Stimulated activated memory B cell treated with anti-CD40 and anti-IgM and Interleukin-4, amounts not matched to agents 10 μg/mL and 1 μg/mL and 100 μg/mL, for 72 hours (primary cell): Measurements from ENCODE around the gene ABCA3.

ENCODE experiments used
- ATAC-seq: fragments of 150-1000 bp; cut with Tn5 transposase; 2 replicates; pipeline ENCODE4 v1.10.0; 2021
- H3K27ac Mint-ChIP-seq: one replicate; pipeline ENCODE4 v1.8.0; 2022; ENCODE audit warnings: mild to moderate bottlenecking, mixed read lengths
- H3K27me3 Mint-ChIP-seq: one replicate; pipeline ENCODE4 v1.8.0; 2022; ENCODE audit warnings: mixed read lengths
- H3K36me3 Mint-ChIP-seq: one replicate; pipeline ENCODE4 v1.8.0; 2022; ENCODE audit warnings: mixed read lengths
- H3K4me1 Mint-ChIP-seq: one replicate; pipeline ENCODE4 v1.8.0; 2022; ENCODE audit warnings: mixed read lengths
- H3K4me3 Mint-ChIP-seq: one replicate; pipeline ENCODE4 v1.8.0; 2022; ENCODE audit warnings: mild to moderate bottlenecking, moderate library complexity, mixed read lengths
- H3K9me3 Mint-ChIP-seq: one replicate; pipeline ENCODE4 v1.8.0; 2022; ENCODE audit warnings: mixed read lengths

The ABCA3 gene

DNA sequence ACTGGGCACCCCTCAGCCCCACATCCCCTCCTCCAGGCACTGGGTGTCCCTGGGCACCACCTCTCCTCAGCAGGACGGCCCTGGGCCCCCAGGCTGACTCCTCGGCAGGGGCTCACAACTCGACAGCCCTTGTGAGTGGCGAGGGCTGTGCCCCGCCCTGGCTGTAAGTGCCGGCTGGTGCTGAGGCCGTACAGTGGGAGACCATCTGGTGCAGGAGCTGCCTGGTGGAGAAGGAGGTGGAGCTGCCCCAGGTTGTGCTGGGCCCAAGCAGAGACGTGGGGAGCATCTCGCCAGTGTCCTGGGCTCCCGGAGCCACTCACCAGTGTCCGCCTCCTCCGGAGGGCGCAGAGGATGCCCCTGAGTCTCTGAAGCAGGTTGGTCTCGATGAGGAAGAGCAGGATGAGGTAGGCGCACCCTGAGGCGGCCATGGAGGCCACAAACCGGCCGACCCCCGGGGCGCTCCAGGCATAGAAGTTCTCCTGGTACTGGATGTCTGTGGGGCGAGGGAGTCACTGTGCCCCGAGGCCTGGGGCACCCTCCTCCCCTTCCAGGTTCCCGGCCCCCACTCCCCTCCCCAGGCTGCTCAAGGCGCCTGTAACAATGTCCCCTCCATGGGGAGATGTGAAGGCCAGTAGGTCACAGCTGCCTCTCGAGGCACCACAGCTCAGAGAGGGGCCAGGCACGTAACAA, 57.5 kb downstream of the ABCA3 start:
- H3K36me3 Mint-ChIP-seq: peaks cover 15% of the 10 kb centered on the region

DNA sequence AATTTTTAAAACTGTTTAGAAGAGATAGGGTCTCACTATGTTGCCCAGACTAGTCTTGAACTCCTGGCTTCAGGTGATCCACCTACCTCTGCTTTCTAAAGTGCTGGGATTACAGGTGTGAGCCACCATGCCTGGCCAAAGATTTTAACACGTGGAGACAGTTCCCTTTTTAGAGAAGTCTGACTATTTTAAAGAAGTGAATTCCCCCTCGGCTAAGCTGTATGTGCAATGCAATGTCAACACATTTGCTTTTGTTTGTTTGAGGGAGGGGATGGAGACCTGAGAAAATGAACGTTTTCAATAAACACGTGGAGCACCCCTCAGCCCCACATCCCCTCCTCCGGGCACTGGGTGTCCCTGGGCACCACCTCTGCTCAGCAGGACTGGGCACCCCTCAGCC, 58.3 kb downstream of the ABCA3 start:
- Mint-ChIP-seq H3K27ac (no peak overlapping the region), H3K36me3 (peaks cover 18% of the 10 kb centered on the region)

More for the DNA sequence above, 57.5 kb downstream of the ABCA3 start:
- no peak for ATAC-seq
- Mint-ChIP-seq H3K27ac (no peak overlapping the region), H3K4me3 (no peak overlapping the region), H3K9me3 (no peaks in the 10 kb centered on the region), H3K4me1 (no peaks in the 10 kb centered on the region), H3K27me3 (no peaks in the 10 kb centered on the region)

DNA sequence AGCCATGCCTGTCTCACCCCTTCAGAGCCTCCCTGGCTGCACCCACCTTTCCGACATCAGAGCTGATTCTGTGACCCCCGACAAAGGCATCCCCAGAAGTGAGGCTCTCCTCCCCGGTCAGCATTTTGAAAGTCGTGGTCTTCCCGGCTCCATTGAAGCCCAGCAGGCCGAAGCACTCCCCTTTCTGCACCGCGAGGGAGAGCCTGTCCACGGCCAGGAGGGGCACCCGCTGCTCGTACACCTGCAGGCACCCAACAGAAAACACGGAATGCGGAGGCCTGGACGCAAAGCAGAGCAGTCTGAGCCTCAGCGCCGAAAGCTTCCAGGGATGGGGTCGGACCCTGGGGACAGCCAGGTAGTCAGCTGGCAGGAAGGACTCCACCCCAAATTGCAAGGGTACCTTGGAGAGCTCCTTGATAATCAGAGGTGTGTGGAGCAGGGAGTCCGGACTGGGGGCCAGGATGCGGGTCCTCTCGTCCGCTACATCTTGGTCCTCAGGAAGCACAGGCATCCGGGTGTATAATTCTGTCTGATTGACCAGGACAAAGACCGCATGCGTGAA, 59.5 kb downstream of the ABCA3 start:
- no peak for ATAC-seq
- H3K27ac Mint-ChIP-seq: no peak overlapping the region
- H3K36me3 Mint-ChIP-seq: peaks cover 19% of the 10 kb centered on the region

More for the DNA sequence above, 58.3 kb downstream of the ABCA3 start:
- H3K9me3 Mint-ChIP-seq: no peaks in the 10 kb centered on the region
- H3K4me3 Mint-ChIP-seq: no peak overlapping the region
- H3K4me1 Mint-ChIP-seq: no peaks in the 10 kb centered on the region
- H3K27me3 Mint-ChIP-seq: no peaks in the 10 kb centered on the region
- no peak for ATAC-seq

DNA sequence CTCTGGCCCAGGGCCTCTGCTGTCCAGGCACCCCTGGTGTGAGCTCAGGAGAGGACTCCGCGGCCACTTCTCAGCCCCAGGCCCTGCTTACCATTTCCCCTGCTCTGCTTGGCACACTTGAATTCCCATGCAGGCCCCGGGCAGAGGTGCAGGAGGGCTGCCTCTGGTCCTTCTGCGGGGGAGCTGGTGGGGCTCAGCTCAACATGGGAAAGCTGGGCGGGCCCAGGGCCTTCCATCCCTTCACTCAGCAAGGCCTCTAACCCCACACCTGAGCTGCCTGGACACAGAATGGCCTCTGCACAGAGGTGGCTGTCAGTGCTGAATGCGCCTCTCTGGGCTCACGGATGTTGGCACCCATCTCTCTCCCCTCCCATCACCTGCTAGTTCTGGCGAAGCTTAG, 60.1 kb downstream of the ABCA3 start:
- ATAC-seq: no peak
- Mint-ChIP-seq H3K4me1 (no peaks in the 10 kb centered on the region), H3K27ac (no peak overlapping the region), H3K36me3 (peaks cover 19% of the 10 kb centered on the region), H3K4me3 (no peak overlapping the region), H3K9me3 (no peaks in the 10 kb centered on the region), H3K27me3 (no peaks in the 10 kb centered on the region)

More for the DNA sequence above, 59.5 kb downstream of the ABCA3 start:
- no peak overlapping the region for H3K4me3 Mint-ChIP-seq
- H3K27me3 Mint-ChIP-seq: no peaks in the 10 kb centered on the region
- no peaks in the 10 kb centered on the region for H3K9me3 Mint-ChIP-seq
- no peaks in the 10 kb centered on the region for H3K4me1 Mint-ChIP-seq

DNA sequence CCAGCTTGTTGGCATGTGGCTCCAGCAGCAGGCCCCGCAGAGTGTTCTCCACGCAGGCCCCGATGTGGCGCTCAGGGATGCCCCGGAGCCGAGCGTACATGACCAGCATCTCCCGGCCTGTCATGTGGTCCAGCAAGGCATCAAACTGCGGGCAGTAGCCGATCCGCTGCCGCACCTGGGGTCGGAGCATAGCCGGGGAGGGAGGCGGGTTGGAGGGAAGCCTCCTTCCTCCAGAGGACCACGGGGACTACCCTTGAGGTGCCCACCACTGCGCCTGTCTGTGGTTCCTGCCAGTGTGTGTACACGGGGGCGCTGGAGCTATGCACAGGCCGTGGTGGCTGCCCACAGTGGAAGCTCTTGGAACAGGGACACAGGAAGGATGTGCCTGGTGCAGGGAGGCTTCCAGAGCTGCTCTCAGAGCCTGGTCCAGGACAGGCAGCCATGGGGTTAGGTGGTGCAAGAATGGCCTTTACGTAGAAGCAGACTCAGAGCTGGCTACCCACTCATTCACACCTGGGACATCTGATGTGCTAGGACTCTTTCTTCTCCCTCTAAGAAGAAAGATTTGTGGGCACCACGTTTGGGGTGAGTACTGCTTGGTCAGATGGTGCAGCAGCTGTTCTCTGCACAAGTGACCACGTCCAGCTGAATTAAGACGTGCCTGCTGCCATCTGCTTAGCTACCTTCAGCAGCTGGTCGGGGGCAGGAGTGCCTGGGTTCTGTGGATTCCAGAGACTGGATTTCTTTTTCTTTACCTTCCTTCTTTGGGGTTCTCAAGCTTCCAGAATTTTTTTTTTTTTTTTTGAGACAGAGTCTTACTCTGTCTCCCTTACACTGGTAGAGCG, 61.4 kb downstream of the ABCA3 start:
- no peaks in the 10 kb centered on the region for H3K9me3 Mint-ChIP-seq
- H3K4me1 Mint-ChIP-seq: no peaks in the 10 kb centered on the region
- no peak overlapping the region for H3K27ac Mint-ChIP-seq
- H3K27me3 Mint-ChIP-seq: no peaks in the 10 kb centered on the region
- no peak for ATAC-seq
- H3K4me3 Mint-ChIP-seq: no peak overlapping the region
- peaks cover 12% of the 10 kb centered on the region for H3K36me3 Mint-ChIP-seq

DNA sequence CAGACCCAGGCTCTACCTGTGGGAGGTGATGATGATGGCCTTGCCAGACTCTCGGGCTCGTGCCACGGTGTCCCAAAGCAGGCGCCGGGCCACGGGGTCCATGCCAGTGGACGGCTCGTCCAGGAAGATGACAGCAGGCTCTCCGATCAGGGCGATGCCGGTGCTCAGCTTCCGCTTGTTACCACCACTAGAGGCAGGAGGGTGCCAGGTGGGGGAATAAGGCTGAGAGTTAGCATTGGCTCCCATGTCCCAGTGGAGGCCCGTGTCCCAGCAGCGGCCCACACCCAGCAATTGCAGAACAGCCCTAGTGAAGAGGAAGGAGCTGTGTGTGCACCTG, 62.3 kb downstream of the ABCA3 start:
- Mint-ChIP-seq H3K27me3 (no peaks in the 10 kb centered on the region), H3K36me3 (peaks cover 9% of the 10 kb centered on the region), H3K4me3 (no peak overlapping the region), H3K27ac (no peak overlapping the region), H3K9me3 (no peaks in the 10 kb centered on the region), H3K4me1 (no peaks in the 10 kb centered on the region)
- ATAC-seq: no peak

DNA sequence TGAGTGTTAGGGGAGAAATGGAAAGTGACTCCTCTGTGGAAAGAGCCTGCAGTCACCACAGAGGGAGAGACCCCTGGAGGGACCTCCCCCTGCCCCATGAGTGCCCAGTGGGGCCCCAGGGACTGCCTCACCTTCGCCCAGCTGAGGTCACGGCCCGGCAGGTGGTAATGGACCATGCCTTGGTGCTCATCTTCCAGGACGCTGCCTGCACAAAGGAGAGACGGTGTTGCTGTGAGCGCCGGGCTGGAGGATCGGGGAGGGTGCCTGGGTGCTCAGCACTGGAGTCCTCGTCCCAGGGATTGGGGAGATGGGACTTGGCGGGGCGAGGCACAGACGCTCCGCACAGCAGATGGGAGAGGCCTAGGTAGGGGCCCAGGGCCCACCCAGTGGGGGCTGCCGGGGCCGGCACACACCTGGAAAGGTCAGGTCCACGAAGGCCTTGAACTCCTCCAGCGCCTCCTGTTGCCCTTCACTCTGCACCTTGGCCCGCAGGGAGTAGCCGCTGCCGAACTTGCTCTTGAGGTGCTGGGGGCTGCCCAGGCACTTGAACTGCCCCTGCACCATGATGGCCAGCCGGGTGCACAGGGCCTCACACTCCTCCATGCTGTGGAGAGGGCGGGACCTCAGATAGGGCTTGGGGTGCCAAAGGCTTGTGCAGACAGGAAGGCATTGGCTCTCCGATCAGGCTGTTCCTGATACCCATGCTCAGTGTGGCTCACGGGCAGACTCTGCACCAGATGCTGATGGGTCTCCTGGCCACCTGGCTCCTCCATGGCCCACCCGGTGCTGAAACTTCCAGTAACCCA, 62.9 kb downstream of the ABCA3 start:
- ATAC-seq: no peak
- Mint-ChIP-seq H3K27ac (no peak overlapping the region), H3K27me3 (no peaks in the 10 kb centered on the region), H3K9me3 (no peaks in the 10 kb centered on the region), H3K4me1 (peaks cover 4% of the 10 kb centered on the region), H3K36me3 (peaks cover 9% of the 10 kb centered on the region), H3K4me3 (no peak overlapping the region)

DNA sequence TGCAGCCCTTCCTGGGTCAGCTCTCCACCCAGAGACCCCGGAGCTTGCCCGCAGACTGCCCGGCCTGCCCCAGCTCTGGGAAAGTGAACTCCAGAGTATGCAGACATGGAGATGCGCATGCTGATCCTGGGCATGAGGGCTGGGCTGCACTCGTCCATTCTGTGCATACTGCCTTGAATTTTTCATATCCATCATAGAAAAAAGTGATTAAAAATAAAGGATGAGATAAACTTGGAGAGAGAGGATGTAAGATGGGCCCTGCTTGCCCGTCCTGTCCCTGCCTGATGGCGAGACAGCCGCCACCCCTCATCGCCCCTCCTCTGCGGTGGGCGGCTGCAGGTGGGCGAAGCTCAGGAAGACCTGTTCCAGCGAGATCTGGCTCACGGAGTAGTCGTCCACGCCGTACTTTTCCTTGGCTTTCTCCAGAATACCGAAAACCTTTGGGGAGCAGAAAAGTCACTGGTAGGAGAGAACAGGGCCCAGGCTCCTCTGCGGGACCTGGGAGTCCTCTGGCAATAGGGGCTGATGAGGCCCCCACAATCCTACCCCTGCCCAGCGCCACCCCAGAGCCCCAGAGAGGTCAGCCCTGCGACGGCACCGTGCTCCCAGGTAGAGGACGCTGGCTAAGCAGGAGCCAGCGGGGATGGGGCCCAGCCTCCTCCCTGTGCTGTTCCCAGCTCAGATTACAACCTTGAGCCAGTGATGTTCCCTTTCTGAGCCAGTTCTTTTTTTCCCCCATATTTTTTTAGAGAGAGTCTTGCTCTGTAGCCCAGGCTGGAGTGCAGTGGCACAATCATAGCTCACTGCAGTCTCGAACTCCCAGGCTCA, 63.9 kb downstream of the ABCA3 start:
- Mint-ChIP-seq H3K4me3 (no peak overlapping the region), H3K9me3 (no peaks in the 10 kb centered on the region), H3K27ac (no peak overlapping the region), H3K27me3 (no peaks in the 10 kb centered on the region), H3K36me3 (peaks cover 9% of the 10 kb centered on the region), H3K4me1 (peaks cover 6% of the 10 kb centered on the region)
- ATAC-seq: no peak

DNA sequence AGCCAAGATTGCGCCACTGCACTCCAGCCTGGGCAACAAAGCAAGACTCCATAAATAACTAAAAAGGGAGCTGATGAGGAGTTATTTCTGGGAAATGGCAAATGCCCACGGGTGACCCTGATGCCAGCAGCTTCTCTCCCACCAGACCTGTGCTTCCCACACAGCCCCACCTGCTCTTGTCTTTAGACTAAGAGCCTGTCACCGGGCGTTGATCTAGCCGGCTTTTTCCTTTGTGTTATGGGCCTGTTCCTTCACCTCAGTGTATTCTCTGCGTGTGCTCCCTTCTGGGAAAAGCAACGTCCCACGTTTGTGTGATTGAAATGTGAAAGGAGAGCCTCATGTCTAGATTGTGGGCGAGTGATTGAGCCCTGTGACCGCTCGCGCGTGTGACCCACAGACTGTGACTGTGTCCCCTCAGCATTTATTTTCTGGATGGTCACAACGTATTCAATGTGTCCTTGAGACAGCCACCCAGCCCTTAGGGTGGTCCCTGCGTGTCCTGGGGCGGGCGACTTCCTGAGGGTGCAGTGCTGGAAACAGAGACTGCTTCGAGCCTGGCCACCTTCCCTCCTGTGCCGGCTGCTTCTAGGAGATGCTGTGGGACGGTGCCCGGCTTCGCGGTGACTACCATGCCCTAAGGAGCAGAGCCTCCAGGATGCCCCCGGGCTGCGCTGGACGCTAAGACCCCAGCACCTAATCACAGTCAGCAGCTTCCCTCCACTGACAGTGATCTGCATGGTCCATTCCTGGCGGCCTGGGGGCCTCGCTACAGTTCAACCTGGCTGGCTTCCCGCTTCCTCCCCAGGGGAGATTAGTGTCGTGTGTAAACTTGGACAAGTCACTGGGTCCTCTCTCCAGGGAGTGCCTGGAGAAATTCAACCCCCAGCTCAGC, 64.8 kb downstream of the ABCA3 start:
- H3K27ac Mint-ChIP-seq: no peak overlapping the region
- no peak for ATAC-seq

DNA sequence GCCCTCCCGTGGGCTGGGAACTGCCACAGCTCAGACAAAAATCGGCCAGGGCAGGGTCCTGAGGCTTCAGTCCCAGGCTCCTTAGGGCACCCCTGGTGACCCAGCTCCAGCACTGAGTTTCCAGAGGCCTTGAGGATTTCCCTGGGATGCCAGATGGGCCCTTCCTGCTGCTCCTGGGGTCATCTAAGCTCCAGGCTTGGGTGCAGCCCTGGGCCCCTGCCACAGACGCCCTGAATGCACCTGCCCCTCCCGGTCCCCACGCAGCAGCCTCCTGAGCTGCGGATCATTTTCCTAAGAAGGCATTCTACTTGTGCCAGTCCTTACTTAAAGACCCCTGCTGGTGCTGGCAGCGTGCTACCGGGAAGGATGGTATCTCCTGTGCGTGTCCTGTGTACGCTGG, 66.6 kb downstream of the ABCA3 start:
- H3K27ac Mint-ChIP-seq: no peak overlapping the region
- H3K36me3 Mint-ChIP-seq: peaks cover 9% of the 10 kb centered on the region
- no peak for ATAC-seq
- H3K4me1 Mint-ChIP-seq: peaks cover 27% of the 10 kb centered on the region
- H3K27me3 Mint-ChIP-seq: no peaks in the 10 kb centered on the region
- no peaks in the 10 kb centered on the region for H3K9me3 Mint-ChIP-seq
- no peak overlapping the region for H3K4me3 Mint-ChIP-seq

More for the DNA sequence above, 64.8 kb downstream of the ABCA3 start:
- Mint-ChIP-seq H3K4me1 (peaks cover 15% of the 10 kb centered on the region), H3K36me3 (peaks cover 9% of the 10 kb centered on the region), H3K9me3 (no peaks in the 10 kb centered on the region), H3K4me3 (no peak overlapping the region), H3K27me3 (no peaks in the 10 kb centered on the region)

DNA sequence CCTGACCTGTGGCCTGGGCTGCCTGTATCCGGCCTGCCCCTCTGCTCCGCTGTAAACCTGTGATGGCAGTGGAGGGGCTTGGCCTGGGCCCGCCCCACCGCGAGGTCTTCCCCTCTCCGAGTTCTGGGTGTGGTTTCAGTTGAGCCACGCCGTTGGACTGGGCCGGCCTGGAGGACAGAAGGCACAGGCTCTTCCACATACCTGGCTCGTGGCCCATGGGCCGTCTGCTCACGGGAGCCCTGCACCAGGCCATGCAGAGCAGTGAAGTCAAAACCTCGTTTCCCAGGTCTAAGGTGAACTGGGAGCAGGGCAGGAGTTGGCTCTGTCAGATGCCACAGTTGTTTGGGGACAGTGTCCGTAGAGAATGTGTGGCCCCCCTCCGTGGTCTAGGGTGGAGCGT, 67.0 kb downstream of the ABCA3 start:
- H3K36me3 Mint-ChIP-seq: peaks cover 9% of the 10 kb centered on the region
- no peak overlapping the region for H3K27ac Mint-ChIP-seq
- H3K27me3 Mint-ChIP-seq: no peaks in the 10 kb centered on the region
- H3K4me3 Mint-ChIP-seq: no peak overlapping the region
- no peaks in the 10 kb centered on the region for H3K9me3 Mint-ChIP-seq
- H3K4me1 Mint-ChIP-seq: peaks cover 31% of the 10 kb centered on the region
- no peak for ATAC-seq

DNA sequence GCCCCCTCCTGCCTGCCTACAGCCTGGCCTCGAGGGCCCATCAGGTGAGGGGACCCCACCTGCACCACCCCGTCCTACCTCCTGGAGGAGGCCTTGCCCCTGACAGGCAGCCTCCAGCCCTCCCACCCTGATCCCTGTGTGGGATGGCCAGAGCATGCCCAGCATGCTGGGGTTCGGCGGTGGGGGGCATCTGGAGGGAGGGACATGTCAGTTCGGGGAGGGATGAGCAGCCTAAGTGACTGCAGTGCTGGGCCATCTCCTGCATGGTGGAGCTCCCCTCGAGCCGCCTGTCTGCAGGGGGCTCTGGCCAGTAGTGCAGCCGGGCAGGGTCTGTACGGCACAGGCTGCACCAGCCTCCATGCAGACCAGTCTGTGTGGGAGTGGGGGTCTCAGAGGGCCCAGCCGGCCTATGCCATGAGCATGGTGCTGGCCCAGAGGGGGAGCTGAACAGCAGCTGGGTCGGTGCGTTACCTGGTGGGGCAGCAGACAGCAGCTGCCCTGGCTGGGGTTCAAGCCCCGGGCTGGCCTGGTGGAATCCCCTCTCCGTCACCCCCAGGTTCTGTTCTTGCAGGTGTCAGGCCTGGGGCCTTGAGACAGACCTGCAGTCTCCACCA, 68.6 kb downstream of the ABCA3 start:
- Mint-ChIP-seq H3K9me3 (no peaks in the 10 kb centered on the region), H3K27ac (no peak overlapping the region), H3K27me3 (no peaks in the 10 kb centered on the region), H3K4me3 (no peak overlapping the region), H3K4me1 (peaks cover 37% of the 10 kb centered on the region), H3K36me3 (peaks cover 5% of the 10 kb centered on the region)
- no peak for ATAC-seq

DNA sequence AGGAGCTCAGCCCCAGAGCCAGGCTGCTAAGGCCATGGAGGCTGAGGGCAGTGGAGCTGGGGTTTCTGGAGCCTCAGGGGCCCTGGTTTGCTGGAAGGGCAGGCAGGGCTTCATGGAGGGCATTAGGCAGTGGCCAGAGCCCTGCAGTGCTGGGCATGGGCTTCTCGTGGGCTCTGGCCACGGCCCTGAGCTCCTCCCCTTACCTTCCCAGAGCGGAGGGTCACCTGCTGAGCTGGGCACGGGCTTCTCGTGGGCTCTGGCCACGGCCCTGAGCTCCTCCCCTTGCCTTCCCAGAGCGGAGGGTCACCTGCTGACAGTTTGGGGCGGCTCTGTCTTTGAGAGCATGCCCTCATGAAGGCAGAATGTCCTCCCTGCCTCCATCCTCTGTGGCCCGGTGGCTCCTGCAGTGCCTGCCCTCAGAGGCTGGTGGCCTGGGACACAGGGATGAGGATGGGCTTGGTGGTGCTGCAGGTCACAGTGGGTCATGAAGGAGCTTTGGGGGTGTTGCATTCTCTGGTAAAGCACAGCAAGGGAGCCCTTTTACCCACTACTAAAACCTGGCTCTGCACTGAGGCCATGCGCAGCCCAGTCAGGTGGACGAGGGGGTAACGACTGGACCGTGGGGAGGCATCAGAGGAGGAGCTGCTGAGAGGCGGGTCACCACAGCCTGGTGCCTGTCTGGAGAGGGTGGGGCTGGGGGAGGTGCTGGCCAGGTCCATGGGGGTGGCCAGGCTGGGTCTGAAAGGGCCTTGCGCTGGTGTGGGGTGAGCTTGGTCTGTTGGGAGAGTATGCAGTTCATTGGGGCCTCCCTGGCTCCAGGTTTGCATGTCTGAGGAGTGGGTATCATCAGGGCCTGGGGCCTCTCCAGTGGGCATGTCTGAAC, 69.7 kb downstream of the ABCA3 start:
- peaks cover 5% of the 10 kb centered on the region for H3K36me3 Mint-ChIP-seq
- no peak for ATAC-seq
- H3K27me3 Mint-ChIP-seq: no peaks in the 10 kb centered on the region
- H3K4me1 Mint-ChIP-seq: peaks cover 48% of the 10 kb centered on the region
- H3K4me3 Mint-ChIP-seq: no peak overlapping the region
- H3K27ac Mint-ChIP-seq: no peak overlapping the region
- H3K9me3 Mint-ChIP-seq: no peaks in the 10 kb centered on the region
